Uterus (tissue), 4 donors: Measurements from ENCODE around the gene DNAH12. TPM values are rescaled to one million over a fixed set of nuclear protein-coding genes. Genes with fewer than 3 reads are reported as not detected.
"Not testable (repeated sequence)": the region's sequence is repeated elsewhere in the genome, so short reads cannot be mapped to it uniquely, and the experiment has no call there.

ENCODE experiments used
- DNase-seq, 2 donors: peaks; one replicate each; pipeline ENCODE4 v3.0.0-alpha.2; 2019 to 2020
- H3K27ac ChIP-seq, 2 donors: fragments of 200-600 bp; sonication (generic); 1 replicate in 1 of 2; 2 replicates in 1 of 2; pipeline ENCODE4 v1.5.1; 2016 to 2018
- H3K27me3 ChIP-seq, 2 donors: fragments of 200-600 bp; sonication (generic); one replicate each; pipeline ENCODE4 v1.5.1; 2018 to 2019; ENCODE audit warnings: control low read depth in 1 of 2
- H3K36me3 ChIP-seq, 2 donors: fragments of 200-600 bp; sonication (generic); one replicate each; pipeline ENCODE4 v1.5.1; 2019; ENCODE audit warnings: control low read depth in 1 of 2
- H3K4me1 ChIP-seq, 2 donors: fragments of 200-600 bp; sonication (generic); one replicate each; pipeline ENCODE4 v1.5.1; 2018 to 2019; ENCODE audit warnings: control low read depth in 1 of 2
- H3K4me3 ChIP-seq, 2 donors: fragments of 200-600 bp; sonication (generic); 1 replicate in 1 of 2; 2 replicates in 1 of 2; pipeline ENCODE4 v1.5.1; 2018 to 2019; ENCODE audit warnings: mild to moderate bottlenecking in 1 of 2
- H3K9me3 ChIP-seq, 2 donors: fragments of 200-600 bp; sonication (generic); one replicate each; pipeline ENCODE4 v1.5.1; 2019; ENCODE audit warnings: control low read depth in 1 of 2
- POLR2A ChIP-seq, 2 donors: fragments of 450-650 bp; IDR thresholded peaks; one replicate each; pipeline ENCODE4 v1.6.1; 2016; ENCODE audit warnings: antibody characterized with exemption in 2 of 2, mild to moderate bottlenecking in 1 of 2, moderate library complexity in 1 of 2
- intact Hi-C: fragments of 100-400 bp; cut with DNase I; formaldehyde crosslinking; loops from one replicate; pipeline ENCODE4 v1.15.1; 2023; ENCODE audit warnings: low total_unique reads
- total RNA-seq, 4 donors: library from RNA; depleted of rRNA in 3 of 4; stranded (reverse); fragments of >200 nt in 3 of 4; gene quantifications; one replicate each; pipeline versions ENCODE4 v1.1.0 to v1.2.4, GENCODE V29; 2014 to 2023
- TF ChIP-seq, protein P1 (sequence below), 4 experiments: fragments of 200-600 bp in 2 of 4; fragments of 450-650 bp in 2 of 4; sonication (generic) in 2 of 4; IDR thresholded peaks; one replicate each; pipeline ENCODE4 v1.5.1; 2016 to 2019; ENCODE audit warnings: antibody characterized with exemption in 4 of 4, mild to moderate bottlenecking in 2 of 4, moderate library complexity in 1 of 4
- donor health status: DM: yes; HTN: yes; CAD: no.

The DNAH12 gene
- total RNA-seq, 4 donors from 2014 or later = 0.30 to 4.4 (median 0.77) TPM; not detected in 1

GRCh38 chr3:57314204-57314603 lies 229.9 kb downstream of the DNAH12 start:
- Histone ChIP-seq H3K4me3 (no peak overlapping the region), H3K4me1 (no peaks in the 10 kb centered on the region), H3K9me3 (no peaks in the 10 kb centered on the region), H3K36me3 (no peaks in the 10 kb centered on the region), H3K27me3 (no peaks in the 10 kb centered on the region), H3K27ac (no peak overlapping the region)
- DNase-seq = no peak
- no peak for TF ChIP-seq POLR2A (IDR thresholded peaks at IDR 0.05)
- TF ChIP-seq, protein P1, sequence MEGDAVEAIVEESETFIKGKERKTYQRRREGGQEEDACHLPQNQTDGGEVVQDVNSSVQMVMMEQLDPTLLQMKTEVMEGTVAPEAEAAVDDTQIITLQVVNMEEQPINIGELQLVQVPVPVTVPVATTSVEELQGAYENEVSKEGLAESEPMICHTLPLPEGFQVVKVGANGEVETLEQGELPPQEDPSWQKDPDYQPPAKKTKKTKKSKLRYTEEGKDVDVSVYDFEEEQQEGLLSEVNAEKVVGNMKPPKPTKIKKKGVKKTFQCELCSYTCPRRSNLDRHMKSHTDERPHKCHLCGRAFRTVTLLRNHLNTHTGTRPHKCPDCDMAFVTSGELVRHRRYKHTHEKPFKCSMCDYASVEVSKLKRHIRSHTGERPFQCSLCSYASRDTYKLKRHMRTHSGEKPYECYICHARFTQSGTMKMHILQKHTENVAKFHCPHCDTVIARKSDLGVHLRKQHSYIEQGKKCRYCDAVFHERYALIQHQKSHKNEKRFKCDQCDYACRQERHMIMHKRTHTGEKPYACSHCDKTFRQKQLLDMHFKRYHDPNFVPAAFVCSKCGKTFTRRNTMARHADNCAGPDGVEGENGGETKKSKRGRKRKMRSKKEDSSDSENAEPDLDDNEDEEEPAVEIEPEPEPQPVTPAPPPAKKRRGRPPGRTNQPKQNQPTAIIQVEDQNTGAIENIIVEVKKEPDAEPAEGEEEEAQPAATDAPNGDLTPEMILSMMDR (IDR thresholded peaks at IDR 0.05) = no peak
- intact Hi-C loops = no loop called here

DNA sequence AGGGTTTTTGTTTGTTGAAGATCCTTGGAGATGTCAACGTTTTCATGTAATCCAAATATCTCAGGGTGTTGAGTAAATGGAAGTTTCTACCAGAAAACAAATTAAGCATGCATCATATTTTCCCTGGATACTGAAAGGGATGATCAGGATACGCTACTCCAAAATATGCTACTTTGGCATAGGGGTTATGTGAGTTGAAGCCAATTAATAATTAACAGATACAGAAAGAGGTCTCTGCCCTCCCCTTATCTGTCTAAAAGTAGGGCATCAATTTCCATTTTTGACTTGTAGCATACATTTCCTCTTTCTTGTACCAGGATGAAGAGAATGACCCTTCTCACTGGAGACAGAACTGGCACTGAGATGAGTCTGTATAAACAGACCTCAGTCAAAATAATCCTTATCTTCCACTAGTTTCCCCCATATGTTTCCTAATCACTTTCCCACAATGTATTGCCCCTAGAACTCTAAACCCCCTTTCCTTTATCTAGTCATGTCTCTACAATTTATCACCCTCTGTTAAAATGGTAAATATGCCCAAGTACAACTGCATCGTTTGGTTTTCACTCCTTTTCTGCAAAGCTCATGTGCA lies 234.3 kb downstream of the DNAH12 start:
- H3K27ac ChIP-seq = no peak overlapping the region
- H3K4me1 ChIP-seq = no peaks in the 10 kb centered on the region
- H3K27me3 ChIP-seq = no peaks in the 10 kb centered on the region
- intact Hi-C loops = no loop called here
- TF ChIP-seq POLR2A (IDR thresholded peaks at IDR 0.05) = no peak
- TF ChIP-seq, protein P1 (IDR thresholded peaks at IDR 0.05) = no peak
- no peaks in the 10 kb centered on the region for H3K9me3 ChIP-seq
- no peak for DNase-seq
- H3K36me3 ChIP-seq = no peaks in the 10 kb centered on the region
- H3K4me3 ChIP-seq = no peak overlapping the region

GRCh38 chr3:57303520-57303919 lies 240.6 kb downstream of the DNAH12 start:
- H3K27ac ChIP-seq, H3K4me1 ChIP-seq, H3K4me3 ChIP-seq, intact Hi-C loops, H3K36me3 ChIP-seq, H3K27me3 ChIP-seq, DNase-seq, H3K9me3 ChIP-seq: not testable (repeated sequence)

GRCh38 chr3:57298041-57298440 lies 246.1 kb downstream of the DNAH12 start:
- H3K4me3 ChIP-seq = no peak overlapping the region
- H3K36me3 ChIP-seq = no peaks in the 10 kb centered on the region
- DNase-seq = no peak
- no peak overlapping the region for H3K27ac ChIP-seq
- intact Hi-C loops = no loop called here
- no peaks in the 10 kb centered on the region for H3K4me1 ChIP-seq
- TF ChIP-seq POLR2A (IDR thresholded peaks at IDR 0.05) = no peak
- TF ChIP-seq, protein P1 (IDR thresholded peaks at IDR 0.05) = no peak
- H3K27me3 ChIP-seq = no peaks in the 10 kb centered on the region
- H3K9me3 ChIP-seq = no peaks in the 10 kb centered on the region

GRCh38 chr3:57292897-57293526 lies 251.1 kb downstream of the DNAH12 start:
- H3K27me3 ChIP-seq = no peaks in the 10 kb centered on the region
- no peak for DNase-seq
- no peaks in the 10 kb centered on the region for H3K36me3 ChIP-seq
- no peak overlapping the region for H3K4me3 ChIP-seq
- H3K9me3 ChIP-seq = no peaks in the 10 kb centered on the region
- no peak overlapping the region for H3K27ac ChIP-seq
- H3K4me1 ChIP-seq = no peaks in the 10 kb centered on the region
- intact Hi-C loops = no loop called here
- no peak for TF ChIP-seq POLR2A (IDR thresholded peaks at IDR 0.05)
- TF ChIP-seq, protein P1 (IDR thresholded peaks at IDR 0.05) = no peak
